Peyer's patch (tissue), 4 donors: ENCODE results near the gene SPACDR.

Source experiments
- CTCF ChIP-seq, 6 experiments: fragments of 450-650 bp in 4 of 6; fragments of 200-600 bp in 2 of 6; sonication (generic) in 1 of 6; IDR thresholded peaks; one replicate each; pipeline ENCODE4 v1.5.1; 2017 to 2019; ENCODE audit warnings: antibody characterized with exemption in 6 of 6, mild to moderate bottlenecking in 3 of 6, moderate library complexity in 1 of 6
- POLR2A ChIP-seq, 2 donors: fragments of 450-650 bp; IDR thresholded peaks; one replicate each; pipeline ENCODE4 v1.5.1; 2017; ENCODE audit warnings: antibody characterized with exemption in 2 of 2, mild to moderate bottlenecking in 2 of 2, moderate library complexity in 2 of 2

- TF ChIP-seq CTCF (IDR thresholded peaks at IDR 0.05), result no peak
- no peak for TF ChIP-seq POLR2A (IDR thresholded peaks at IDR 0.05)
Measured at GRCh38 chr7:100492738-100493475, 28.8 kb upstream of the SPACDR start.
